Measurements from ENCODE around the gene CLDN4.

CLDN4 gene

DNA sequence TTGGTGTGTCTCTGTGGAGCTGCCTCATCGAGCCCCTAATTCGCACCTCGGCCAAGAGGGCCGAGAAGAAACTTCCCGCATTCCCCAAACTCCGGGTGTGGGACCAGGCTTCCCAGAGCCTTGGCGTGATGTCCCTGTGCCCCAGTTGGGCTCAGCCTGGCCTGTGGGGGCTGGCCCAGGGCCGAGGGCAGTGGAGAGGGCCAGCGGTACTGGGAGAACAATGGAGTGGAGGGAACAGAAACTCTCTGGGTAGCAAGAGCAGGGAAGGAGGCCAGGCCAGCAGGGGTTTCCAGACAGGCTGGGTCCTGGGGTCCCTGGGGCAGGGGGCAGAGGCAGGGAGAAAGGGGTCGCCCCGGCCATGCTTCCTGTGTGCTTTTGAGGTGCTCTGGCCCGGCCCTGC lies 46.2 kb downstream of the CLDN4 start:
- DNase-seq = no peak

GRCh38 chr7:73879977-73880681 lies 49.3 kb downstream of the CLDN4 start:
- peak; percentile 76 for DNase-seq

GRCh38 chr7:73880755-73881328 lies 50.0 kb downstream of the CLDN4 start:
- DNase-seq = no peak

GRCh38 chr7:73881352-73882046 lies 50.7 kb downstream of the CLDN4 start:
- no peak for DNase-seq

DNA sequence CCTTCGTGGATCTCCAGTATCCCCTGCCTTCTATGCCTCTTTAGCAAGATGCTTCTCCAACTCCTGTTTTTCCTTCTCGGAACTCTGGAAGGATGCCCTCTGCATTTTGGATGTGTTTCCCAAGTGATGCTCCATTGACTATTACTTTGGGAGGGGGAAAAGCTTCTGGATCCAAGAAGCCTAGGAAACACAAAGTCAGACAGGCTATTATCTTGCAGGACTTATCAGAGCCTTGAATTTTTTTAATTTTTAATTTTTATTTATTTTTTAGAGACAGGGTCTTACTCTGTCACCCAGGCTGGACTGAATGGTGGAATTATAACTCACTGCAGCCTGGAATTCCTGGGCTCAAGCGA lies 51.2 kb downstream of the CLDN4 start:
- no peak for DNase-seq

All from fibroblast of upper back skin (primary cell).